ENCODE data around the gene PIEZO1. TPM values are rescaled to one million over a fixed set of nuclear protein-coding genes. Genes with fewer than 3 reads are reported as not detected.
A peak's percentile ranks its signal among the peaks of the same experiment; 100 is the strongest.
"Not testable (repeated sequence)": the region's sequence is repeated elsewhere in the genome, so short reads cannot be mapped to it uniquely, and the experiment has no call there.

The PIEZO1 gene
- total RNA-seq, 1 donor from 2014 or later = 91.7 TPM

DNA sequence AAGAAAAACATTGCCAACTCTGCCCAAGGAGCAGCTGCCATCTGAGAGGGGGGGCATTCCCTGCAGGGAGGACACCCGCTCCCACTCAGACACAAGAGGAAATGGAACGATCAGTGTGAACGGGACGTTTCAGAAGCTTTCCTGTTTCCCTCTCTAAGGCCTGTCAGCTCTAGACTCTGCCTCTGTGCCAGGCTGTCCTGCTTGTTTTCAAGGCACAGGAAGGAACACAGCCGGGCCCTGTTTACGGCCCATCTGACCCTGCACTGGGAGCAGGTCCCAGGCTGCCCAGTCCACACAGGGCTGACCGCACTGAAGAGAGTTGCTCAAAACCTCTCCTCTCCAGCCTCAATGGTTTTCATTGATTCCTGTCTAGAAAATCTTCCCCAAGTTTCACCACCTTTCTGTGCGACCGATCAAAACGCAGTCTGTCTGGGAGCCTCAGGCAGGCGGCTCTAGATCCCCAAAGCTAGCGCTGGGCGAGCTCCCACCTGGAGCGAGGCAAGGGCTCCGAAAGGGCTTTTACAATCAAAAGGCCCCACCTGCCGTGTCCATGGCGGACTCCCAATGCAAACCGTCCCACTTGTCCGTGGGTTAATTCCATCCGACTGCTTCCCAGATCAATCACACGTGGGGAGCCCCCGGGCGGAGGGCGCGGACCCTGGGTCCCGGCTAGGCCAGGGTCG lies 1.5 kb downstream of the PIEZO1 start:
- peak; percentile 34 for DNase-seq (ENCODE audit: low spot score)

GRCh38 chr16:88782454-88783390 lies 2.3 kb downstream of the PIEZO1 start:
- peak; percentile 72 for DNase-seq (ENCODE audit: low spot score)

- no peak for DNase-seq (ENCODE audit: low spot score)
Measured at GRCh38 chr16:88781140-88782077, 3.6 kb downstream of the PIEZO1 start.

- DNase-seq (ENCODE audit: low spot score) = no peak
Measured at GRCh38 chr16:88780142-88781062, 4.6 kb downstream of the PIEZO1 start.

GRCh38 chr16:88779406-88780141 lies 5.4 kb downstream of the PIEZO1 start:
- no peak for DNase-seq (ENCODE audit: low spot score)

DNA sequence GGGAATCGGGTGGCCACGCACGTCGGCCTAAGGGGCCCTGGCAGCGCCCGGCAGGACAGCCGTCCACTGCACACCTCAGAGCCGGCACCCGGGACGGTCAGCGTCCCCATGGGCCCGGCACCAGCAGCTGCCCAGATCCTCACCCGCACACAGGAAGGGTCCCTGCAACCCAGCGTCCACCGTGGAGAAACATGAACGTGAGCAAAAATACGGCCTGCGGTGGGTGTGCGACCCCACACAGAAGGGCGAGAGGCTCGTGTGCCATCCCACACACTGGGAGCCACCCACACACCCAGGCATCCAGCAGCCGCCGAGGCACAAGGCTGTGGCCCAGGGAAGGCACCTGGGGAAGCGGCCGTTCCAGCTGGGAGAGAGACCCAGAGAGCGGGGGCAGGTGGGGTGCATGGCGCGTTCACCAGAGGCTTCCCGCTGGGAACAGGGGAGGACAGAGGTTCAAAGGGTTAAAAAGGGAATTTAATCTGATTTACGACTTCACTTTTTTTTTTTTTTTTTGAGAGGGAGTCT lies 6.4 kb downstream of the PIEZO1 start:
- no peak for DNase-seq (ENCODE audit: low spot score)

GRCh38 chr16:88778271-88778525 lies 6.8 kb downstream of the PIEZO1 start:
- DNase-seq (ENCODE audit: low spot score) = no peak

GRCh38 chr16:88777471-88778270 lies 7.3 kb downstream of the PIEZO1 start:
- DNase-seq (ENCODE audit: low spot score) = no peak

DNA sequence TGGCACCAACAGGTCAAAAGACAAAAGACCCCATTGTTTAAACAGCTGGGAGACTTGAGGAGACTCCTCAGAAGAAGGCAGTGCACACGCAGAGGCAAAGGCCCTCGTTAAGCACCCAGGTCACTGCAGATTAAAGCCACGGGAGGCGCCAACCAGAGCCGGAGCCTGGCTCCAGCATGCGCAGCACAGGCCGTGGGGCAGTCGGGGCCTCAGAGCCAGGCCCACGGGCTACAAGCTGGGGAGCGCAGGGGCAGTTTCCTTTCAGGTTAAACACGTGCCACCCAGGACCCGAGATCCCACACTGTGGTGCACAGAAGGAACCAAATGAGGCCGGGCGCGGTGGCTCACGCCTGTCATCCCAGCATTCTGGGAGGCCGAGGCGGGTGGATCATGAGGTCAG lies 9.2 kb downstream of the PIEZO1 start:
- no peak for DNase-seq (ENCODE audit: low spot score)

- no peak for DNase-seq (ENCODE audit: low spot score)
Measured at GRCh38 chr16:88774544-88775393, 10.3 kb downstream of the PIEZO1 start.

DNA sequence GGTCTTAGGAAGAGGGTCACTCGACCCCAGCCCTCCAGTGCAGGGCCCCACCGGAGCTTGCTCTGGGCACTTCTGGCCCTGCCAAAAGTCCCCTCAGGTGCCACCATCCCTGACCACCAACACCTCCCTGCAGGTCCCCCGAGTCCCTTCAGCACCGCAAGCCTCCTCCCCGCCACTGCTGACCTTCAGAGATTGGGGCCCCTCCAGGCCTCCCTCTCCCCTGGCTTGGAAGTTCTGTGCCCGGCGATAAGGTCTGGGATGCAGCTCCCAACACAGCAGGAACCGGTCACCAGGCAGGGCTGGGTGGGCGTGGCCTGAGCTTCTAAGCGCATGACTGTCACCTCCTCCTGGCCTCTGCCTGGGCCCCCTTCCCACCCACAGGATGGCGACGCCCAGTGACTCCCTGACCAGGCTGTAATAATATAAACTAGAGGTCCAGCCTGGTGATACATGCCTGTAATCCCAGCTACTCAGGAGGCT lies 11.2 kb downstream of the PIEZO1 start:
- DNase-seq (ENCODE audit: low spot score) = peak; percentile 83

GRCh38 chr16:88772871-88773811 lies 11.9 kb downstream of the PIEZO1 start:
- peak; percentile 92 for DNase-seq (ENCODE audit: low spot score)

GRCh38 chr16:88771781-88772180 lies 13.2 kb downstream of the PIEZO1 start:
- not testable (repeated sequence) for DNase-seq (ENCODE audit: low spot score)

DNA sequence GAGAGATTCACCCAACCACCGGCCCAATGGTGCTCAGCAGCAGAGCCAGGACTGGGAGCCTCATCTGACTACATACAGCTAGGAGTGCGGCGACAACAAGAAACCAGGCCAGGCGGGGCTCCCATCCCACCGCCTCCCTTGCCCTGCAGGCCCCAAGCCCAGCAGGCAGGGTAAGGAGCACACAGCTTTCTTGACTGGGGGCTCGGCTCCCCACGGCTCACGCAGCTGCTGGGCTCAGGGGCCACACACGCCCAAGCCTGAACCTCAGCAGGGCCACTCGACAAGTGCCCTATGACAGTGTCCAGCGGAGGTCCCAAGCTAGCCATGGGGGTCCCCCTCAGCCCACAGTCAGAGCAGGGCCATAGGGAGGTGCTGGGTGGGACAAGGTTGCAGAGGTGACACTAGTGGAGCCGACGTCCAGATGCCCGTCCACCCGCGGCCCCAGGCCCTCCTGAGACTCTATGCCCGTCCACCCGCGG lies 13.7 kb downstream of the PIEZO1 start:
- no peak for DNase-seq (ENCODE audit: low spot score)

GRCh38 chr16:88770461-88771293 lies 14.3 kb downstream of the PIEZO1 start:
- DNase-seq (ENCODE audit: low spot score) = peak; percentile 91

Data from umbilical cord (tissue), 2 donors.